Measurements from ENCODE around the gene NMNAT3.

The NMNAT3 gene

DNA sequence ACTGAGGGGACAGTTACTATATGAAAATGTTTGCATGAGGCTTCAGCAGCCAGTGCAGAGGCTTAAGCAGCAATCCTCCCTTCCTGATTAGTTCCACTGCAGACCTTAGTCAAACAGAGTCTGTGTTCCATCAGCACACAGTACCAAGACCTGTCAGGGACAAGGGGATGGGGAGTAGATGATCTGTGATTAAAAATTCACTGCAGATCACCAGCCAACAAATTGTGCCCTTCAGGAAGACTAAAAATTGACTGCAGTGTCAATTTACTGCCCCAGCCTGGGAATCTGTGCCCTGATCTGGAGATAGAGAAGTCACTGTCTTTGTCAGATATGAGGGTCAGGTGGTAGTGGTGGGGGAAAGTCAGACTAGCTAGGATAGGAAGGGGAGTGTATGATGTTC, 13.8 kb upstream of the NMNAT3 start:
- DNase-seq (ENCODE audit: low read depth), result no peak
- no peak overlapping the region for H3K4me3 ChIP-seq (ENCODE audit: control insufficient read depth, low read depth, low read length)
- TF ChIP-seq, protein P1, sequence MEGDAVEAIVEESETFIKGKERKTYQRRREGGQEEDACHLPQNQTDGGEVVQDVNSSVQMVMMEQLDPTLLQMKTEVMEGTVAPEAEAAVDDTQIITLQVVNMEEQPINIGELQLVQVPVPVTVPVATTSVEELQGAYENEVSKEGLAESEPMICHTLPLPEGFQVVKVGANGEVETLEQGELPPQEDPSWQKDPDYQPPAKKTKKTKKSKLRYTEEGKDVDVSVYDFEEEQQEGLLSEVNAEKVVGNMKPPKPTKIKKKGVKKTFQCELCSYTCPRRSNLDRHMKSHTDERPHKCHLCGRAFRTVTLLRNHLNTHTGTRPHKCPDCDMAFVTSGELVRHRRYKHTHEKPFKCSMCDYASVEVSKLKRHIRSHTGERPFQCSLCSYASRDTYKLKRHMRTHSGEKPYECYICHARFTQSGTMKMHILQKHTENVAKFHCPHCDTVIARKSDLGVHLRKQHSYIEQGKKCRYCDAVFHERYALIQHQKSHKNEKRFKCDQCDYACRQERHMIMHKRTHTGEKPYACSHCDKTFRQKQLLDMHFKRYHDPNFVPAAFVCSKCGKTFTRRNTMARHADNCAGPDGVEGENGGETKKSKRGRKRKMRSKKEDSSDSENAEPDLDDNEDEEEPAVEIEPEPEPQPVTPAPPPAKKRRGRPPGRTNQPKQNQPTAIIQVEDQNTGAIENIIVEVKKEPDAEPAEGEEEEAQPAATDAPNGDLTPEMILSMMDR (conservative IDR thresholded peaks at IDR 0.05; ENCODE audit: control insufficient read depth, insufficient read depth, low read depth, low read length), result no peak

DNA sequence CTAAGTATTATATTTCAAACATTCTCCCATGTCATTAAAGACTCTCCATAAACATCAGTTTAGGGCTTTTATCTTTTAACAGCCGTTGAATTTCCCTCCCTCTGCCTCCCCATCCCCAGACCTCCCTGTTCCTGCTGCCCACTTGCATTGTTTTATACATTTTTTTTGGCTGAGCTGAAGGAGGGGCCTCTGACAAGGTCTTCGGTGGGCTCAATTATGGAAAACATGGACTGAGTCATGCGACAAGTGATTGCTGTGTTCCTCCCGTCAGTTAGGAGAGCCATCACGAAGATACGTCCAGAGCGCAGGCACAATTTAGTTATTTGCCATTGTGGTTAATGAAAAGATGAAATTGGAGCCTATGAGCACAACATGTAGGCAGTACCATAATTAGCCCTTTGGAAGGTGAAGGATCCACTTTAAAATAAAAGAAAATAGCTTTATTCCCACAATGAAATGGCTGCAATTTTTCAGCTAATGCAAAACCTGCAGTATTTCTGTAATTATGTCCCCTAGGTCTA, 12.0 kb upstream of the NMNAT3 start:
- DNase-seq (ENCODE audit: low read depth), result no peak
- H3K4me3 ChIP-seq (ENCODE audit: control insufficient read depth, low read depth, low read length), result no peak overlapping the region
- TF ChIP-seq, protein P1 (conservative IDR thresholded peaks at IDR 0.05; ENCODE audit: control insufficient read depth, insufficient read depth, low read depth, low read length), result no peak

DNA sequence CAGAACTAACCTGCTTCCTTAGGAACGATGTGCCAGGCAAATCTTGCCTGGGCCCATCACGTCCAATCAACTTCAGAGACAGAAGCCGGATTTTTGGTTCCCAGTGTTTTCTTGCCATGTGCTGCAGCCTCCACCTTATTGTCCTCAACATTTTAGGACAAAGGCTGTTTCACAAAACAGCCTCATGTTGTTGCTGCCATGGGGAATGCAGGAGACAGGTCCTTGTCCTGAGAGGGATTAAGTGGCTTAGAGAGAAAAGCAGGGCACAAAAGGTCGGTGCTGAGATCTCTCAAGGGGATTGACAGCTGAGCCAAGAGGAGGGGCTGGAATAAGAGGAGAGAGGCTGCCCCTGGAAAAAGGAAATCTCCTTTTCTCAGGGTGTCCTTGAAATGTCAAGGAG, 11.3 kb upstream of the NMNAT3 start:
- no peak for DNase-seq (ENCODE audit: low read depth)
- H3K4me3 ChIP-seq (ENCODE audit: control insufficient read depth, low read depth, low read length), result no peak overlapping the region
- TF ChIP-seq, protein P1 (conservative IDR thresholded peaks at IDR 0.05; ENCODE audit: control insufficient read depth, insufficient read depth, low read depth, low read length), result no peak

DNA sequence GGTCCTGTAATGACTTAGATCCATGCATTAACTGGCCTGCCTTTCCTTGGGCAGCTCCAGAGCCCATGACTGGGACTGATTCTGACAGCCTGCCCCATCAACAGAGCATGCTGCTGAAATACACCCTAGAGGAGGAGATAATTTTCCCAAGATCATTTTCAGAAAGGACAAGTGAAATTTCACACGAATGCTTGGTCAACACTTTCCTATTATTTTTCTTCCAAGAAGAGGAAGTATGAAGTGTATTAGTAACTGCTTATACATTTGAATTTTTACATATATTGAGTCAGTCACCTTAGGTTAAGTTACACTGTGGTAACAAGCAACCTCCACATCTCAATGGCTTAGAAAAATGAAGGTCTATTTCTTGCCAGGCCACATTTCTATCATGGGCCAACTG, 9.7 kb upstream of the NMNAT3 start:
- DNase-seq (ENCODE audit: low read depth), result no peak
- TF ChIP-seq, protein P1 (conservative IDR thresholded peaks at IDR 0.05; ENCODE audit: control insufficient read depth, insufficient read depth, low read depth, low read length), result no peak
- H3K4me3 ChIP-seq (ENCODE audit: control insufficient read depth, low read depth, low read length), result no peak overlapping the region

DNA sequence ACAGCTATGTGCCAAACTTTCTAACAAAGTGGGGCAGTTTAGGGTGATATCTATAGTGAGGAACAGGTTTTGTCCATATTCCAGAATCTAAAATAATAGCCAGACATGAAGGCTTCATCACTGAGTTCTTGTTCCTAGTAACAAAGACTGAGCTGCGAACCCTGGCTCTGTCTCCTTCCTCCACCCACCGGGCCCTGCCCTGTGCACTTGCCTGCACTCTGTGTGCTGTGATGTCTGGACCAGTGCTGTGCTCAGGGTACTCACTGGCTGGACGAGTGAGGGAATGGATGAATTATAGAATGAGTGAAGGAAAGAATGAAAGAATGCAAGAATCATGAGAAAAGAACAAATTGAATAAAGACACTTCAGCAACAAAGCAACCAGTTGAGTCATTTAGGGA, 8.9 kb upstream of the NMNAT3 start:
- no peak overlapping the region for H3K4me3 ChIP-seq (ENCODE audit: control insufficient read depth, low read depth, low read length)
- no peak for DNase-seq (ENCODE audit: low read depth)
- TF ChIP-seq, protein P1 (conservative IDR thresholded peaks at IDR 0.05; ENCODE audit: control insufficient read depth, insufficient read depth, low read depth, low read length), result no peak

DNA sequence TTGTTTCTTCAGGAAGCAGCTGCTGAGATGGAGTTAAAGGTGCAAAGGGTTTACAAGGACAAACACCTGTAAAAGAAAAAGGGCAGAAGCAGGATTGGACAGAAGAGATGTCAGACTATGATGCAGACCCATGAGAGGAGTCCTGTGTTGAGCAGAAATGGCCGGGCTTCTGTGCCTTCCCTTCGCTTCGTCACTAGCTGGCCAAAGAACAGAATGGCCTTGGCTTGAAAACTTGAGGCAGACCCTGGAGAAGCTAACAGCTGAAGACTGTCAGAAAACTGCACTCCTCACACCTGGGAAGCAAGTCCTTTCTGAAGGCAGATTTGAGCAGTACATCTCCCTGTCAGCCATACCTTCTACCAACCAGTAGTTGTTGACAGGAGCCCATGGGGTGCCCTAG, 8.4 kb upstream of the NMNAT3 start:
- DNase-seq (ENCODE audit: low read depth), result no peak
- H3K4me3 ChIP-seq (ENCODE audit: control insufficient read depth, low read depth, low read length), result no peak overlapping the region
- TF ChIP-seq, protein P1 (conservative IDR thresholded peaks at IDR 0.05; ENCODE audit: control insufficient read depth, insufficient read depth, low read depth, low read length), result no peak

DNA sequence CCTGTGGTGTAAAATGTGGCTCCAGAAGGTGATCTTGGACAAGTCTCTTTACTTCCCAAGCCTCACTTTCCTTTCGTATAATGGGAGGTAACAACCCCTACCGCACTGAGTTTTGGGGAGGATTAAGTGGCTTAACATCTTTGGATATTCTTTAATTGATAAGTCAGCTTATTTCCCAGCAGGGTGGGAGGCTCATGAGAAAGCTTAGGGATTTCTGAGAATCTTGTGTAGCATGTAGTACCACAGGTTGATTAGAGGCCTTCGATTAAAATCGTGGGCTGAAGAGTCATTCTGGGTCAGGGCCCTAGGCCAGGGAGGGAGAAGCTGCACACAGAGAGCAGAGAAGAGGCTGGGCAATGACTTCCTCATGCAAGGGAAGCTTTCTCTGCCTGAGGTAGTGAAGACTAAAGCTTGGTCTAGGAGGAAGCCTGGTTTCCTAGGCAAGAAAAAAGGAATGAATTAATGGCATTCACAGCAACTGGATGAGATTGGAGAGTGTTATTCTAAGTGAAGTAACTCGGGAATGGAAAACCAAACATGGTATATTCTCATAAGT, 1.5 kb upstream of the NMNAT3 start:
- no peak for DNase-seq (ENCODE audit: low read depth)

More for the DNA sequence above, 1.5 kb upstream of the NMNAT3 start:
- TF ChIP-seq, protein P1 (conservative IDR thresholded peaks at IDR 0.05; ENCODE audit: control insufficient read depth, insufficient read depth, low read depth, low read length), result no peak
- no peak overlapping the region for H3K4me3 ChIP-seq (ENCODE audit: control insufficient read depth, low read depth, low read length)
